ENCODE results near the gene ZNF337.
"Not testable (repeated sequence)": the region's sequence is repeated elsewhere in the genome, so short reads cannot be mapped to it uniquely, and the experiment has no call there.

The ZNF337 gene

DNA sequence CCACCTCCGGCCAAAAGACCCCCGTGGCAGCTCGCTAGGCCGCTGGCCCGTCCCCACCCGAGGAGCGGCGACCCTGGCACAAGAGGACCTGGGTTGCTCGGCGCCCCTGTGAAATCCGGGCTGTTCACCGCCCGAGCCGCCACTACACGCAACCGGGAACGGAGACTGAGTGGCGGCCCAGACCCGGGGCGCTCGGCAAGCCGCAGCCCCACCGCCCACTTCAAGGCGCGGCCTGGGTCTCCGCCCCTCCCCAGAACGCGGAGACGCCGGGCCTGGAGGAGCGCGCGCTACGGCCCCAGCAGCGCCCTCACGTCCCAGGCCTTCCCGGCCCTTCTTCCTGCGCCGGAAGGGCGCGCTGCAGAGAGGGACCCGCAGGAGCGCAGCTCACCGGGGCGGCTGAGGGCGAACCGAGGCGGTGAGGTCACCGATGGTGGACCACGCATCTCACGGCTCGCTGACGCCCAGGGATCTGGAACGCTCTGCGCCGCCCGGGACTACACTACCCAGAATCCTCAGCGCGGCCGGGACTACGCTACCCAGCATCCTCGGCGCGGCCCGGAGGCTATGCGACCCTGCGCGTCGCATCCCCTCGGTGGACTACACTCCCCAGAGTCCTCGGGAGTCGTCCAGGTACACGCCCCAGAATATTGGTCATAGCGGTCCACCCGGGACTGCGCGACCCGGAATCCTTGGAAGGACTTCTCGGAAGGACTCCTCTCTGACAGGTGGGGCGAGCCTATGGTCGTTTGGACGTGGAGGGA lies at the start of gene ZNF337:
TSS of gene ZNF337 (minus strand) at position 483 of the 761 bp plus-strand sequence. CDS start 10,436 bp downstream, outside the sequence.
- peak; percentile 91 for FAIRE-seq

DNA sequence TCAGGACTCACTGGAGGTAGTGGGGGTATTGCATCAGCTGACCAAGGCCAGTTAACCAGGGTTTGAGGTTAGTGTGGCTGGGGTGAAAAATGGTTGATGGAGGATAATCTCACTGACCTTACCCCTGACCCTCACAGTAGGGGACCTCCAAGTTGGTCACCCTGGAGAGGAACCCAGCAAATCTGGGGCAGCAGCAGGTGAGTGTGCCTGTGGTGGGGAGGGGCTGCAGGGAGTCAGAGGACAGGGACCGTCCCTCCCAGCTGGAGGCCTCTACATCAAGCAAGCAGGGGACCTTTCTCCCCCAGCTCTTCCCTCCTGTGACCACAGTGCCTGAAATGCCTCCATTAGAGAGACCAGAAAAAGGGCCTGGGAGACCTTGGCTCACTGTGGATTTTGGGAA lies 49.1 kb upstream of the ZNF337 start:
- FAIRE-seq, result no peak

DNA sequence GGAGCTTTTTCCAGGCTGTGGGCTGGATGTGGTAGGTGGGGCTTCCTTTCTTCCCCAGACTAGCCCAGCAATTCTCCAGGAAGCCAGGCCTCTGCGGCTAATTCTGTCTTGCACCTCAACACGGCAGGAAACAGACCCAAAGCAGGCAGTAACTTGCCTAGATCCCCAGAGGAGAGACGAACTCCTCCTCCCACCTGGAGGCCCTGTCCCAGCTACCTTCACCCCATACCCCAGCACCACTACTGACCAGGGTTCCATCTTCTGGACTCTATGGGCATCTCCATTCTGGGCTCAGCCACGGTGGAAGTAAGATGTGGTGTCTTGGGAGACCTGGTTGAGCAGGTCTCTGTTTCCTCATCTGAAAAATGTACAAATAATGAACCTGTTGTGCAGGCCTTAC lies 48.4 kb upstream of the ZNF337 start:
- FAIRE-seq, result no peak

DNA sequence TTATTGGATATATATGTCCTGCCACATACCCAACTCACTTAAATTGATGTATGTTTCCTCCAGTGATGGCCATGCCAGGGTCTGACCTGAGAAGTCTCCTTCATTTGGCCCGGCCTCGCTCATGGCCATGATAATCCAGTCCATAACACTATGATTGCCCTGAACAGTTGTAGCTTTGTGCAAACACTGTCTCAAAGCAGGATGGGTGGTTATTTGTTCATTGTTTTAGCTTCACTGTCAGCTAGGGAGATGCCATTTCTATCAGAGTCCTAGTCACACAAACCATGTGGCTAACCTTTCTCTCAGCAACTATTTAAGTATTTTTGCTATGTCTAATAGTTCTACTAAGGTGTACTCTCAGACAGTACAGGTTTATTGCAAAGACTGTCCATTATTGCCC lies 47.6 kb upstream of the ZNF337 start:
- no peak for FAIRE-seq

DNA sequence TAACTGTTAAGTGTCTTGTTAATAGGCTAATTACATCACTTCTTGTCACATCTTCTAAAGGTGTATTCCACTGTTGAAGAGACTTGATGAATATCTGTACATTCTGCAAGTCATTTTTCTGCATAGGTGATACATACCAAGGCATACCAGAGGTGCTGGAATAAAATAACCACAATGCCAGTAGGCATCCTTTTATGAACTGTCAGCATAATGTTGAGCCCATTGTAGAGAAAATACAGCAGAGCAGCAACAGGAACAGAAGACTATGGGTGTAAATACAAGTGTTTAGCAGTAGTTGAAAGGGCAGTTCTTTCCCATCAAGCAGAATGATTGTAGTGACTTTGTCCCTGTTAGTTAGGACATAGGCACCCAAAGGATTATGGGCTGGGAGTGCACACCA lies 44.4 kb upstream of the ZNF337 start:
- no peak for FAIRE-seq

DNA sequence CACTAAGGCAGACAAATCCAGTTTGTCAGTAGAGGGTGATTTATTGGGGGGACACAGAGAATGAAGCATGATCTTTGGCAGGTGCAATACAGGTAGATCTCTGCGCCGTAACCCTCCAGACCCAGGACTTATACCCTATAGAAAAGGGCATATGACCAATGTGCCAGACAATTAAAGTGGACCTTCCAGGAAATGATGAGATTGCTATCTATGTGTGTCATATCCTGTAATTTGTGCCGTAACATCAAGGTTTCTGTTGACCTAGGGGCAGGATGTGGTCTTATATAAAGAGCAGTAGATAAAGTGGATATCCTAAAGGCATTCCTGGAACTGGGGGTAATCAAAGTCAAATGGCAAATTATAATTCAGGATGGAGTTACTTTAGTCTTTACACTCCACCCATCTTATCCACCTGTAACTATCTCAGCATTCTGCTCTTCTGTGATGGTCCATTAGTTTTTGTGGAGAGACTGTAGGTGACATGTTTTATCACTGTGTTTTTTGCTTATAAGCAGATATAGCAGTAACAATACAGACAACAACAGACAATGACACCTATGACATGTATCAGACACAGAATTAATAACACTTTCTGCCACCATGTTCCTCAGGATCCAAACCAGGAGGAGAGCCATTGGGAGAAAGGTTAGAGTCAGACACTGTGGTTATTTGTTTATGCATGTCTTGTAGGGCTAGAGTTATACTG lies 43.1 kb upstream of the ZNF337 start:
- no peak for FAIRE-seq

DNA sequence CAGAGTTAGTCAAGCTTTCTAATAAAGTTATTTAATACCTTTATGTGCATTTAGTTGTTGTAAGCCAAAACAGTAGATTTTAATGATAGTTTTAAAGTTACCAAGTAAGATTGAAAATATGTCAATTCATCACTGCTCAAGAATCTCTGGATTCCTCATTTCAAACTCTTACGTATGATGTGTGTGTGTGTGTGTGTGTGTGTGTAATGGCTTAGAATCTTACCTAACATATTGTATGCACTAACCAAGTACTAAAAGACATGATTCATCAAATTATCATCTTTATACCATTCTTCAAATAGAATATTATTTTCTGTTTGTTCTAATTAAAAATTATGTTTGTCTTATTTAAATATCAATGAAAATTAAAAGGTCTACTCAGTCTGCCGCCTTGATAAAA lies 41.5 kb upstream of the ZNF337 start:
- no peak for FAIRE-seq

DNA sequence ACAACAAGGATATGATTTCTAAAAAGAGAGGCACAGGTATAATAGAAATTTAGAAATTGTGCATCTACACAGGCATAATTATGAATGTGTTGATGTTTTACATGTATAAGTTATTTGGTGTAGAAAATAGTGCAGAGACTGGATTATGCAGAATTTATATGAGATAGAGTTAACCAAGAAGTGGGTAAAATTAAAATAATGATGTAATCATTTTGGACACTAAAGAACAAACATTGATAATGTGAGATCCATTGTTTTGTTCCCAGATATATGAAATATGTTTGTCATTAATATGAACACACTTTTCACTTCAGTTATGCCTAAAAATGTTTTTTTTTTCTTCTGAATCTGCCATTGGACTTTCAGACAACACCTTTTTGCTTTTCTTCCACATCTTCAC lies 37.2 kb upstream of the ZNF337 start:
- FAIRE-seq, result no peak

DNA sequence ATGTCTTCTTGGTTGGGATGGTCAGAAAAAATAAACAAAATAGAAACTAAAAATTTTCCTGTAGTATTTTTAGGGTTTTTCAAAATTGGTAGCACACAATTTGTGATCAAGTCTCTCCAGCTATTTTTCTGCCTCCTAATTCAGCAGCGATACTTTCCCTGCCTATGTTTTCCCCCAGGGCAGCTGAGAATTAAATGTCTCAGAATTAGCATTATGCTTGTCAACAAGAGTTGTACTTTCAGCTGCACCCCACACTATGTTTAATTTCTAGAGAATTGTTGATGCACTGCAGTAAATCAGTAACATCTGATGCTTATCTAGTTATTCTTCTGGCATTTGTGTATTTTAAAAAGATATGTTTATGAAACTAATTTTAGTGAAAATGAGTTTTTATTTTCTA lies 34.2 kb upstream of the ZNF337 start:
- FAIRE-seq, result no peak

DNA sequence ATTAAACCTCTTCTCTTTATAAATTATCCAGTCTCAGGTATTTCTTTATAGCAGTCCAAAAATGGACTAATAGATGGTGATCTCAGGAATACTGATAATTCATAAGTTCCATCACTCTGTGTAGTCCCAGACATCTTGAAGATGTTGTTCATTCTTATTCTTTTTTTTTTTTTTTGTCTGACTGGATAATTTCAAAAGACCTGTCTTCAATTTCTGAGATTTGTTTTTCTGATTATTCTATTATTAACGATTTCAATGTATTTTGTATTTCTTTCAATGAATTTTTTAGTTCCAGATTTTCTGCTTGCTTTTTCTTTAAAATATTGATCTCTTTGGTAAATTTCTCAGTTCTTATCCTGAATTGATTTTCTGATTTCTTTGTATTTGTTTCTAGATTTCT lies 29.7 kb upstream of the ZNF337 start:
- peak; percentile 39 for FAIRE-seq

DNA sequence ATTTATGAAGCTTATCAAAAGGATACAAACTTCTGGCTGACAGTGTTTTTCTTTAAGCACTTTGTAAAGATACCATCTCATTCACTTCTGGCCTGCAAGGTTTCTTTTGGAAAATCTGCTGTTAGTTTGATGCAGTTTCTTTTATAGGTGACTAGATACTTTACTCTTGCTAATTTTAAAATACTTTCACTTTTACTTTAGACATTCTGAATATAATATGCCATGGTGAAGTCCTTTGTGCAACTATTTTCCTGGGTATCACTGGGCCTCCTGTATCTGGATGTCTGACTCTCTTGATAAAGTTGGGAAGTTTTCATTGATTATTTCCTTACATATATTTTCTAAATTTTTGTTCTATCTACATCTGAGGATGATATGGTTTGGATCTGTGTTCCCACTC lies 29.0 kb upstream of the ZNF337 start:
- no peak for FAIRE-seq

DNA sequence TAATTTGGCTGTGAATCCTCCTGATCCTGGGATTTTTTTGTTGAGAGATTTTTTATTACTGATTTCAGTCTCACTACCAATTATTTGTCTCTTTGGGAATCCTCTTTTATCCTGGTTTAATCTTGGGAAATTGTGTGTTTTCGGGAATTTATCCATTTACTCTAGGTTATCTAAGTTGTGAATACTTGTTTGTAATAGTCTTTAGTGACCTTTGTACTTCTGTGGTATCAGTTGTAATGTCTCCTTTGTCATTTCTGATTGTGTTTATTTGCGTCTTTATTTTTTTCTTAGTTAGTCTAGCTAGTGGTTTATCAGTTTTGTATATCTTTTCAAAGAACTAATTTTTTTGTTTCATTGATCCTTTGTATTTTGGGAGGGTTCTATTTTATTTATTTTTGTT lies 27.3 kb upstream of the ZNF337 start:
- FAIRE-seq, result no peak

DNA sequence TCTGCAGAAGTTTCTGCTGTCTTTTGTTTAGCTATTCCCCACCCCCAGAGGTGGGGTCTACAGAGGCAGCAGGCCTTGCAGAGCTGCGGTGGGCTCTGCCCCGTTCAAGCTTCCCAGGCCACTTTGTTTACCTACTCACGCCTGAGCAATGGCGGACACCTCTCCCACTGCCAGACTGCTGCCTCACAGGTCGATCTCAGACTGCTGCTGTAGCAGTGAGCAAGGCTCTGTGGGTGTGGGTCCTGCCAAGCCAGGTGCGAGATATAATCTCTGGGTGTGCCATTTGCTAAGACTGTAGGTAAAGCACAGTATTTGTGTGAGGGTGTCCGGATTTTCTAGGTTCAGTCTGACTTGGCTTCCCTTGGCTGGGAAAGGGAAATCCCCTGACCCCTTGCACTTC lies 23.6 kb upstream of the ZNF337 start:
- FAIRE-seq, result no peak

DNA sequence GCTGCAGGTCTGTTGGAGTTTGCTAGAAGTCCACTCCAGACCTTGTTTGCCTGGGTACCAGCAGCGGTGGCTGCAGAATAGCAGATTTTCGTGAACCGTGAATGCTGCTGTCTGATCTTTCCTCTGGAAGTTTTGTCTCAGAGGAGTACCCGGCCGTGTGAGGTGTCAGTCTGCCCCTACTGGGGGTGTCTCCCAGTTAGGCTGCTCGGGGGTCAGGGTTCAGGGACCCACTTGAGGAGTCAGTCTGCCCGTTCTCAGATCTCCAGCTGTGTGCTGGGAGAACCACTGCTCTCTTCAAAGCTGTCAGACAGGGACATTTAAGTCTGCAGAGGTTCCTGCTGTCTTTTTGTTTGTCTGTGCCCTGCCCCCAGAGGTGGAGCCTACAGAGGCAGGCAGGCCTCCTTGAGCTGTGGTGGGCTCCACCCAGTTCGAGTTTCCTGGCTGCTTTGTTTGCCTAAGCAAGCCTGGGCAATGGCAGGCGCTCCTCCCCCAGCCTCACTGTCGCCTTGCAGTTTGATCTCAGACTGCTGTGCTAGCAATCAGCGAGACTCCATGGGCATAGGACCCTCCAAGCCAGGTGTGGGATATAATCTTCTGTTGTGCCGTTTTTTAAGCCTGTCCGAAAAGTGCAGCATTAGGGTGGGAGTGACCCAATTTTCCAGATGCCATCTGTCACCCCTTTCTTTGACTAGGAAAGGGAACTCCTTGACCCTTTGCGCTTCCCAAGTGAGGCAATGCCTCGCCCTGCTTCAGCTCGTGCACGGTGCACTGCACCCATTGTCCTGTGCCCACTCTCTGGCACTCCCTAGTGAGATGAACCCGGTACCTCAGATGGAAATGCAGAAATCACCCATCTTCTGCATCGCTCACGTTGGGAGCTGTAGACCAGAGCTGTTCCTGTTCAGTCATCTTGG lies 22.5 kb upstream of the ZNF337 start:
- not testable (repeated sequence) for FAIRE-seq

DNA sequence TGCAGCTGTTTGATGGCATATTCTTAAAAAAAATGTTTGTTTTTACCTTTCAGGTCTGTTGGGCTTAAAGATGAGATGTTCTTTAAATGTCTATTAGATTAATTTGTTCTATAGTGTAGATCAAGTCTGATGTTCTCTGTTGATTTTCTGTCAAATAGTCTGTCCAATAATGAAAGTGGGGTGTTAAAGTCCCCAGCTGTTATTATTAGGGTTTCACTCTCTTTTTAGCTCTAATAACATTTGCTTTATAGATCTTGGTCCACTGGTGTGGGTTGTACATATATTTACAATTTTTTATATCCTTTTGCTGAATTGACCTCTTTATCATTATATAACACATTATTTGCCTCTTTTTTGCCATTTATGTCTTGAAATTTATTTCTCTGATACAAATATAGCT lies 11.0 kb upstream of the ZNF337 start:
- FAIRE-seq, result no peak

DNA sequence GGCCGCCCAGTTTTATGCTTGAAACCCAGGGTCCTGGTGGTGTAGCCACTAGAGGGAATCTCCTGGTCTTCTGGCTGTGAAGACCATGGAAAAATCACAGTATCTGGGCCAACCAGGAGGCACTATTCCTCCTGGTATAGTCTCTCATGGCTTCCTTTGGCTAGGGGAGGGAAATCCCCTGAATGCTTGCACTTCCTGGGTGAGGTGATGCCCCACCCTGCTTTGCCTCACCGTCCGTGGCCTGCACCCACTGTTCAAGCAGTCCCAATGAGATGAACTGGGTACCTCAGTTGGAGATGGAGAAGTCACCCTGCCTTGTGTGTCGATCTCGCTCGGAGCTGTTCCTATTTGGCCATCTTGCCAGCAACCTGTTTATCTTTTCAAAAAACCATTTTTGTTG lies 10.1 kb upstream of the ZNF337 start:
- FAIRE-seq, result no peak

DNA sequence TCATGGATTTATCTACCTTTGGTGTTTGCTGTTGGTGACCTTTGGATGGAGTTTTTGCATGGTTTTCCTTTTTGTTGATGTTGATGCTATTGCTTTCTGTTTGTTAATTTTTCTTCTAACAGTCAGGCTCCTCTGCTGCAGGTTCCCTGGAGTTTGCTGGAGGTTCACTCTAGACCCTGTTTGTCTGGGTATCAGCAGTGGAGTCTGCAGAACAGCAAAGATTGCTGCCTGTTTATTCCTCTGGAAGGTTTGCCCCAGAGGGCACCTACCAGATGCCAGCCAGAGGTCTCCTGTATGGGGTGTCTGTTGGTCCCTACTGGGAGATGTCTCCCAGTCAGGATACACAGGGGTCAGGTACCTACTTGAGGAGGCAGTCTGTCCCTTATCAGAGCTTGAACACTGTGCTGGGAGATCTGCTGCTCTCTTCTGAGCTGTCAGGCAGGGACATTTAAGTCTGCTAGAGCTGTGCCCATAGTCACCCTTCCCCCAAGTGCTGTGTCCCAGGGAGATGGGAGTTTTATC lies 9.2 kb upstream of the ZNF337 start:
- FAIRE-seq, result no peak

DNA sequence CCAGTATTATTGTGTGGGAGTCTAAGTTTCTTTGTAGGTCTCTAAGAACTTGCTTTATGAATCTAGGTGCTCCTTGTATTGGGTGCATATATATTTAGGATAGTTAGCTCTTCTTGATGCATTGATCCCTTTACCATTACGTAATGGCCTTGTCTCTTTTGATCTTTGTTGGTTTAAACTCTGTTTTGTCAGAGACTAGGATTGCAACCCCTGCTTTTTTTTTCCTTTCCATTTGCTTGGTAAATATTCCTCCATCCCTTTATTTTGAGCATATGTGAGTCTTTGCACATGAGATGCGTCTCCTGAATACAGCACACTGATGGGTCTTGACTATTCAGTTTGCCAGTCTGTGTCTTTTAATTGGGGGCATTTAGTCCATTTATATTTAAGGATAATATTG lies 7.7 kb upstream of the ZNF337 start:
- not testable (repeated sequence) for FAIRE-seq

DNA sequence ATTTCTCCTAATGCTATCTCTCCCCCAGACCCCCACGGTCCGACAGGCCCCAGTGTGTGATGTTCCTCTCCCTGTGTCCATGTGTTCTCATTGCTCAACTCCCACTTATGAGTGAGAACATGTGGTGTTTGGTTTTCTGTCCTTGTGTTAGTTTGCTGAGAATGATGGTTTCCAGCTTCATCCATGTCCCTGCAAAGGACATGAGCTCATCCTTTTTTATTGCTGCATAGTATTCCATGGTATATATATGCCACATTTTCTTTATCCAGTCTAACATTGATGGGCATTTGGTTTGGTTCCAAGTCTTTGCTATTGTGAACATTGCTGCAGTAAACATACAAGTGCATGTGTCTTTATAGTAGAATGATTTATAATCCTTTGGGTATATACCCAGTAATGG lies 4.2 kb upstream of the ZNF337 start:
- not testable (repeated sequence) for FAIRE-seq

DNA sequence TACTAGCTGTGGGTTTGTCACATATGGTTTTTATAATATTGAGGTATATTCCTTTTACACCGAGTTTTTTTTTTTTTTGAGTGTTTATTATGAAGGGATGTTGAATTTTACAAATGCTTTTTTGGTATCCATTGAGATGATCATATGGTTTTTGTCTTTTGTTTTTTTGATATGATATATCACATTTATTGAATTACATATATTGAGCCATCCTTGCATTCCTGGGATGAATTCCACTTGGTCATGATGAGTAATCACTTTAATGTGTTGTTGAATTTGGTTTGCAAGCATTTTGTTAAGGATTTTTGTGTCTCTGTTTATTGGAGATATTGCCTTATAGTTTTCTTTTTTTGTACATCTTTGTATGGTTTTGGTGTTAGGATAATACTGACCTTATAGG lies 3.3 kb upstream of the ZNF337 start:
- peak; percentile 67 for FAIRE-seq

DNA sequence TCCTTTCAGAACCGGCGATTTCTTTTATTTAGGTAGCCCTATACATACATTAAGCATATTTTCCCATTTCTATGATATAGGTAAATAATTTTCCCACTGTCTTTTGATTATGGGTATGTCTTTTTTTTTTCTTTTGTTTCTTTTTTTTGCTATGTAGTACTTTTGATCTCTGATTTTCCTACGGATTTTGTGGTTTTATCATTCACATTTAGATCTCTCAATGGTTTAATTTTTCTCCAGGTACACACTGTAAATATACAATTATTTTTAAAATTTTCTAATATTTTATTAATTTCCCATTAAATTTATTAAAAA lies 436 bp upstream of the ZNF337 start:
- peak; percentile 23 for FAIRE-seq

DNA sequence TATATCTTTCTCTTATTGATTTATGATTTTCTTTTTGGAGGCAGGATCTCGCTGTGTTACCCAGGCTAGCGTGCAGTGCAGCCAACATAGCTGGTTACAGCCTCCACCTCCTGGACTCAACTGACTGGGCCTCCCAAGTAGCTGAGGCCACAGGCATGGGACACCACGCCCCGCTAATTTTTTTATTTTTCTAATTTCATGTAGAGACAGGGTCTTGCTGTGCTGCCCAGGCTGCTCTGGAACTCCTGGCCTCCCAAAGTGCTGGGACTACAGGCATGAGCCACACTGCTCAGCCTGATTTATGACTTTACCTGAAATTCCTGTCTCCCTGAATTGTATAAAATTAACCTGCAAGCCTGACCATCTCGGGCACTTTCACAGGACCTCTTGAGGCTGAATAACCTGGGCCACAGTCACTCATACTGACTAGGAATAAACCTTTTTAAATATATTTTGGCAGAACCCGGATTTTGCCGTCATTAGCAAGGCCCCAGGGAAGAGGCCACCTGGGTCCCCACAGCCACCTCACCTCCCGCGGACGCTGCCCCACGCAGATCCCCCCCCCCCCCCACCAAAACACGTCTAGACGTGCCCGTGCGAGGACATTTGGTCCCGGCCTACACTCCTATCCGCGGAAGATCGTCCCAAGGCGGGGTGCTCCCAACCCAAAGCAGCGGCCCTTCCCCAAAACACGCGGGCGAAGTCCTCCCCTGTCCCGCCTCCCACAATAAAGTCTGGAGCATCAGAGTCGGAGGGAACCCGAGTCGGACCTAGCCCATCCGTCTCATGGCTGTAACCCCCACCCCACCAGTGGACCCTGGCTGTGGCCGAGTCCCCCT lies 902 bp downstream of the ZNF337 start:
- FAIRE-seq, result no peak

DNA sequence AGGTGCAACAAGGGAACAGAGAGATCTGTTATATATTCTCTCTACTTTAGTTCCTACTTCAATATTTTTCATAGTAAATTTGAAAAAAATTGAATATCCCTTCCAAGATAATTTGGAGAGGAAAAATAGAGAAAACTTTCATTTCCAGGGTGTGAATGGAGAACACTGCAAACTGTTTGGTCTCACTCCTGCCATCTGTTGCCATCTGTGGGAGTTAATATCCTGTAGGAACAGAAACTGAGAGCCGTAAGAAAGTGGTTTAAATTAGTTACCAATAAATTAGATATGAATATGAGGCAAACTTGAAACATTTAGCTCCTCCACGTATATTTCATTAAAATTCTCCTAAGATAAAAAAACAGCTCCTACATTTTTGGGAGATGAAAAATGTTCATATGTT lies 4.2 kb downstream of the ZNF337 start:
- FAIRE-seq, result no peak

Data from A204.1 (cell line).